ENCODE results near the gene ARMCX4. TPM values are rescaled to one million over a fixed set of nuclear protein-coding genes. Genes with fewer than 3 reads are reported as not detected.

Gene ARMCX4
- total and polyA plus RNA-seq, 9 of the 15 experiments (the other 6 are each of a cell fraction or from before 2014, with no cell fraction given), result 0.11 TPM; not detected in 8

- Histone ChIP-seq H3K27ac (ENCODE audit: extremely low read depth, low read depth, low read length) (no peak overlapping the region), H3K9ac (ENCODE audit: insufficient read depth in 1 of 2, low read depth in 2 of 2, low read length in 2 of 2) (no peak overlapping the region), H2AFZ (ENCODE audit: low read depth, low read length) (no peak overlapping the region), H4K20me1 (replicated peaks; ENCODE audit: control insufficient read depth, insufficient read depth, low read length) (no peaks in the 10 kb centered on the region), H3K79me2 (ENCODE audit: control insufficient read depth, insufficient read depth, low read length) (no peaks in the 10 kb centered on the region), H3K27me3 (ENCODE audit: control insufficient read depth in 2 of 2, insufficient read depth in 2 of 2, low read length in 2 of 2) (no peaks in the 10 kb centered on the region), H3K4me3 (no peak overlapping the region), H3K9me1 (ENCODE audit: control insufficient read depth, insufficient read depth, low read length) (no peaks in the 10 kb centered on the region), H3K36me3 (ENCODE audit: control insufficient read depth, insufficient read depth, low read length) (no peaks in the 10 kb centered on the region), H3K9me3 (replicated peaks; ENCODE audit: control insufficient read depth, insufficient read depth, low read depth, low read length) (no peaks in the 10 kb centered on the region), H3K4me1 (replicated peaks in 1 of 2; ENCODE audit: control insufficient read depth in 2 of 2, insufficient read depth in 2 of 2, low read length in 2 of 2) (no peaks in the 10 kb centered on the region), H3K4me2 (ENCODE audit: insufficient read depth, low read length) (no peak overlapping the region)
- ChIA-PET CTCF (ENCODE audit: low intra/inter-chr PET ratio) (no interaction called here), POLR2A (interaction anchor here (0.7 kb wide), 1 partner anchor 185 kb away, joined by 3 read pairs; no protein-coding TSS in a partner anchor)
- BruUV-seq (replicated peaks), result no TSS peak
- FAIRE-seq, result no peak
- DNase-seq (ENCODE audit: extremely low read depth in 1 of 4, low spot score in 3 of 4), result no peak
- intact Hi-C loops (cut with micrococcal nuclease), result no loop called here
- 3% methylated on average over 4 of the region's 4 CpGs for WGBS (ENCODE audit: insufficient coverage, low coverage, missing lambda C conversion rate)
- TF ChIP-seq HMGN3 (IDR thresholded peaks at IDR 0.05; ENCODE audit: borderline replicate concordance, extremely low read depth, insufficient read length, low read depth, low read length) (no peak), ZBTB7A (IDR thresholded peaks at IDR 0.05; ENCODE audit: borderline replicate concordance, control insufficient read depth, low read depth, low read length) (no peak), OTX1 (CRISPR knock-in tag; IDR thresholded peaks at IDR 0.05) (no peak), IRF9 (tag; IDR thresholded peaks at IDR 0.05) (no peak), POLR2H (tag; IDR thresholded peaks at IDR 0.05; ENCODE audit: low read depth) (no peak), PHTF2 (CRISPR knock-in tag; IDR thresholded peaks at IDR 0.05) (no peak), PTTG1 (tag; IDR thresholded peaks at IDR 0.05; ENCODE audit: low read depth) (no peak), ETV5 (CRISPR knock-in tag; IDR thresholded peaks at IDR 0.05; ENCODE audit: low read depth) (no peak), ZNF354B (CRISPR knock-in tag; IDR thresholded peaks at IDR 0.05) (no peak), SETDB1 (IDR thresholded peaks at IDR 0.05; ENCODE audit: low read length) (no peak), NCOA4 (IDR thresholded peaks at IDR 0.05; ENCODE audit: partially characterized antibody) (no peak), CREM (IDR thresholded peaks at IDR 0.05; ENCODE audit: low read depth) (no peak), TGIF2 (CRISPR knock-in tag; IDR thresholded peaks at IDR 0.05) (no peak), ZNF583 (CRISPR knock-in tag; IDR thresholded peaks at IDR 0.05) (no peak), RBM14 (IDR thresholded peaks at IDR 0.05; ENCODE audit: borderline replicate concordance, insufficient read depth, low read depth, low read length) (no peak), PHF8 (IDR thresholded peaks at IDR 0.05; ENCODE audit: borderline replicate concordance, low read length) (no peak), PHF21A (IDR thresholded peaks at IDR 0.05; ENCODE audit: borderline replicate concordance, low read depth) (no peak)
- in situ Hi-C loops (cut with MboI), result no loop called here
- ATAC-seq, result no peak
Observed at GRCh38 chrX:101507986-101508385, 22.7 kb downstream of the ARMCX4 start.

All from K562 (cell line).